ENCODE results near the gene SUPT4H1.

- TF ChIP-seq POLR2A (IDR thresholded peaks at IDR 0.05): no peak
- no peak for TF ChIP-seq CTCF (IDR thresholded peaks at IDR 0.05)
Observed at GRCh38 chr17:58310511-58311428, 41.2 kb downstream of the SUPT4H1 start.
